Measurements from ENCODE around the gene OAS2. TPM values are rescaled to one million over a fixed set of nuclear protein-coding genes. Genes with fewer than 3 reads are reported as not detected.

The OAS2 gene
- total RNA-seq, 2 donors from 2014 or later, result 11.9 to 21.2 TPM

DNA sequence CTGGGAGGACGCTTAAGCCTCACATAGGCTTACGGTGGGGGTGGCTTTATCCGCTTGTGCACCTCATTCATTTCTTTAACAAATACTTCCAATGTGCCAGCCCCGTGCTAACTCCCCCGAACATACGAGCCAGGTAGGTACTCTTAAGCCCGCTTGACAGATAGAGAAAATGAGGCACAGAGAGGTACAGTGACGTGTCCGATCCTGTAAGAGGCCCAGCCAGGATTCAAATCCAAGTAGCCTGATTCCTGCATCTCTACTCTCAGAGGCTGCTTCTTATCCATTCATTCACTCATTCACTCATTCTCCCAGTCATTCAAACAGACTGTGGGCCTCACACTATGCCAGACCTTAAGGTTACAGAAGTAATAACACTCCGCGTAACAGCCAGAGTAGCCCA, 39.6 kb upstream of the OAS2 start:
- H3K27ac ChIP-seq, result peak overlapping the region; percentile 53 to 59
- H3K27me3 ChIP-seq (replicated peaks; ENCODE audit: insufficient read depth), result no peaks in the 10 kb centered on the region
- ATAC-seq (ENCODE audit: insufficient number of reproducible peaks, low FRiP score, low read depth) (no peak), DNase-seq (ENCODE audit: low spot score) (no peak)
- no peaks in the 10 kb centered on the region for H3K36me3 ChIP-seq
- no peaks in the 10 kb centered on the region for H3K9me3 ChIP-seq
- peaks cover 4 to 17% of the 10 kb centered on the region in 2 donors for H3K4me1 ChIP-seq (ENCODE audit: control insufficient read depth in 1 of 2, low read depth in 2 of 2)
- H3K4me3 ChIP-seq, result peak overlapping the region; percentile 85
- TF ChIP-seq, protein P1, sequence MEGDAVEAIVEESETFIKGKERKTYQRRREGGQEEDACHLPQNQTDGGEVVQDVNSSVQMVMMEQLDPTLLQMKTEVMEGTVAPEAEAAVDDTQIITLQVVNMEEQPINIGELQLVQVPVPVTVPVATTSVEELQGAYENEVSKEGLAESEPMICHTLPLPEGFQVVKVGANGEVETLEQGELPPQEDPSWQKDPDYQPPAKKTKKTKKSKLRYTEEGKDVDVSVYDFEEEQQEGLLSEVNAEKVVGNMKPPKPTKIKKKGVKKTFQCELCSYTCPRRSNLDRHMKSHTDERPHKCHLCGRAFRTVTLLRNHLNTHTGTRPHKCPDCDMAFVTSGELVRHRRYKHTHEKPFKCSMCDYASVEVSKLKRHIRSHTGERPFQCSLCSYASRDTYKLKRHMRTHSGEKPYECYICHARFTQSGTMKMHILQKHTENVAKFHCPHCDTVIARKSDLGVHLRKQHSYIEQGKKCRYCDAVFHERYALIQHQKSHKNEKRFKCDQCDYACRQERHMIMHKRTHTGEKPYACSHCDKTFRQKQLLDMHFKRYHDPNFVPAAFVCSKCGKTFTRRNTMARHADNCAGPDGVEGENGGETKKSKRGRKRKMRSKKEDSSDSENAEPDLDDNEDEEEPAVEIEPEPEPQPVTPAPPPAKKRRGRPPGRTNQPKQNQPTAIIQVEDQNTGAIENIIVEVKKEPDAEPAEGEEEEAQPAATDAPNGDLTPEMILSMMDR (IDR thresholded peaks at IDR 0.05), result no peak

DNA sequence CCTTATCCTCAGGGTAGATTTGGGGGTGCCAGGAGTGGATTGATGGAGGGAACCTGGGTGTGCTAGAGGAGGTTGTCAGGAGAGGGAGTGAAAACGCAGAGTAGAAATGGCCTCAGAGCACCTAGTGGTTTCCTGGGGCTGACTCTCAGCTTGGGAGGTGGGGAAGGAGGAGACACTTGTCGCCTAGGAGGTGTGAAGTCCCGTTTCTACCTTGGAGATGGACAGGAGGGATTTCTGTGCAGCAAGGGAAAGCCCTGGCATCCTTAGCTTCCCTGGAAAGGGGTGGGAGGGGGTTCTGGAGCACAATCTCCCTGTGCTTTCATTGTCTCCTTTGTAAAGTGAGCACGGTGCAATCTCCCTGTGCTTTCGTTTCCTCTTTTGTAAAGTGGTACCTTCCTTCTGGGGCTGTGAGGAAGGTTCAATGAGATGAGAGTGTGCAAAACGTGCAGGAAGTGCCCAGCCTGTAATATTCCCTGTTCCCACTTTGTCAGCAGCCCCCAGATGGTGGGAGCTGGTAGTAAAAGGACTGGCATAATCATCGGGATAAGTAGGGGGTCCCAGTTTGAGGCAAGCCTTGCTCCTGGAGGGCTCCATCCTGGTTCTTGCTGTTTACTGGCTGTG, 38.4 kb upstream of the OAS2 start:
- Histone ChIP-seq H3K4me3 (peak overlapping the region; percentile 85), H3K36me3 (peaks cover 5% of the 10 kb centered on the region), H3K9me3 (no peaks in the 10 kb centered on the region), H3K27me3 (replicated peaks; ENCODE audit: insufficient read depth) (no peaks in the 10 kb centered on the region), H3K27ac (no peak overlapping the region), H3K4me1 (ENCODE audit: control insufficient read depth in 1 of 2, low read depth in 2 of 2) (peaks cover 4 to 17% of the 10 kb centered on the region in 2 donors)
- DNase-seq (ENCODE audit: low spot score) (no peak), ATAC-seq (ENCODE audit: insufficient number of reproducible peaks, low FRiP score, low read depth) (no peak)
- TF ChIP-seq, protein P1 (IDR thresholded peaks at IDR 0.05), result no peak

DNA sequence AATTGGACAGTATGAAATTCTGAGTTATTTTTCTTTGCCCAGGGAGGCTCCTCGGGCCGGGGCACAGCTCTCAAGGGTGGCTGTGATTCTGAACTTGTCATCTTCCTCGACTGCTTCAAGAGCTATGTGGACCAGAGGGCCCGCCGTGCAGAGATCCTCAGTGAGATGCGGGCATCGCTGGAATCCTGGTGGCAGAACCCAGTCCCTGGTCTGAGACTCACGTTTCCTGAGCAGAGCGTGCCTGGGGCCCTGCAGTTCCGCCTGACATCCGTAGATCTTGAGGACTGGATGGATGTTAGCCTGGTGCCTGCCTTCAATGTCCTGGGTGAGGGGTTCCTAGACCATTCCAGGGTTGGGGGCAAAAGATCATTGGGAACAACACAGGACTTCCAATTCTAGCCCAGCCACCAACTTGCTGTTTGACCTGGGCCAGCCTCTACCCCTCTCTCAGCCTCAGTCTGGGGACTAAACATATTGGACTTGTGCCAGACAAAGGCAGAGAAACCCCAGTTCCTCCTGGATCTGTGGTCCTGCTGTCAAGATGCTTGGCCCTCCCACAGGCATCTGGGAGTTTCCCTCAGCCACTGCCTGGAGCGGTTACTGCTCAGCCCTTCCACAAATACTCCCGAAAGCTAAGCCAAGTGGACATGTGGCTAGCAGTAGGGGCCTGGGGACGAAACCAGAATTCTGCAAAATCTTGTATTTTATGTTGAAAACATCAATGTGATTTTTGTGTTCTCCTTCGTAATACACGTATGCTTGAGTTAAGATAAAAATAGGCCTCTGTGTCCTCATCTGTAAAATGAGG, 36.6 kb upstream of the OAS2 start:
- no peak for DNase-seq (ENCODE audit: low spot score)
- Histone ChIP-seq H3K27me3 (replicated peaks; ENCODE audit: insufficient read depth) (no peaks in the 10 kb centered on the region), H3K27ac (no peak overlapping the region), H3K36me3 (peaks cover 6% of the 10 kb centered on the region), H3K4me1 (ENCODE audit: control insufficient read depth in 1 of 2, low read depth in 2 of 2) (peaks cover 4 to 17% of the 10 kb centered on the region in 2 donors), H3K4me3 (no peak overlapping the region), H3K9me3 (no peaks in the 10 kb centered on the region)
- ATAC-seq (ENCODE audit: insufficient number of reproducible peaks, low FRiP score, low read depth), result no peak
- TF ChIP-seq, protein P1 (IDR thresholded peaks at IDR 0.05), result no peak

DNA sequence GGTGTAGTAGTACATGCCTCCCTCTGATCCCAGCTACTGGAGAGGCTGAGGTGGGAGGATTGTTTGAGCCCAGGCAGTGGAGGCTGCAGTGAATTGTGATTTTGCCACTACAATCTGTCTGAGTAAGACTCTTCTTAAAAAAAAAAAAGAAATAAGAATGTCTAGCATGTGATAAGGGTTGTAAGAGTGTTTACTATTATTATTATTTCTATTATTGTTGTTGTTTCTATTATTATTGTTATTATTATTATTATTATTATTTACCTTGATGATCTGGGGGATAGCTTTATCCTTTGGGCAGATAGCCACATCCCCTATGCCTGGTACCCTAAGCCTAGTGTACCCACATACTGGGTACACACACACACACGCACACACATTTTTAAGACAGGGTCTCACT, 35.7 kb upstream of the OAS2 start:
- Histone ChIP-seq H3K27ac (no peak overlapping the region), H3K4me3 (no peak overlapping the region), H3K9me3 (no peaks in the 10 kb centered on the region), H3K36me3 (peaks cover 9% of the 10 kb centered on the region), H3K4me1 (ENCODE audit: control insufficient read depth in 1 of 2, low read depth in 2 of 2) (peaks cover 4 to 17% of the 10 kb centered on the region in 2 donors), H3K27me3 (replicated peaks; ENCODE audit: insufficient read depth) (no peaks in the 10 kb centered on the region)
- TF ChIP-seq, protein P1 (IDR thresholded peaks at IDR 0.05), result no peak
- DNase-seq (ENCODE audit: low spot score) (no peak), ATAC-seq (ENCODE audit: insufficient number of reproducible peaks, low FRiP score, low read depth) (no peak)

DNA sequence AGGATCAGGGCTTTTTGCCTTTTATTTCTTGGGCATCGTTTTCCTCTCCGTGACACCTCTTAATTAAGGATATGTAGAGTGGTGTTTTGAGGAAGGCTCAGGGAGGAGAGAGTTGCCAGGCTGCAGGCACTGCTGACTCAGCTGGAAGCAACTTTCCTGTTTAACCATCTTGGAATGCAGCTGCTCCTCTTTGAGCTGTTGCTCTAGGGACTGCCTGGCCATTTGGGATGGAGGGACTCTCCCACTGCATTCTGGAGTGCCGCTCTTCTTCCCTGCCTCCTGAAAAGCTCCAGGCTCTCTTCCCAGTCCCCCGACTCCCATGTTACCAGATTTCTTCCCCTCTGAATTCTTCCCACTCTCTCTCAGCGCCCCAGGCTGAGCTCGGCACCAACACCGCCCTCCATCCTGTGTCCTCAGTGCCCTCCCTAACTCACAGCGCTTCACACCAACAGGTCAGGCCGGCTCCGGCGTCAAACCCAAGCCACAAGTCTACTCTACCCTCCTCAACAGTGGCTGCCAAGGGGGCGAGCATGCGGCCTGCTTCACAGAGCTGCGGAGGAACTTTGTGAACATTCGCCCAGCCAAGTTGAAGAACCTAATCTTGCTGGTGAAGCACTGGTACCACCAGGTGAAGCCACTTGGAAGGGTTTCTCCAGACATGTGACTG, 34.2 kb upstream of the OAS2 start:
- ATAC-seq (ENCODE audit: insufficient number of reproducible peaks, low FRiP score, low read depth) (no peak), DNase-seq (ENCODE audit: low spot score) (no peak)
- Histone ChIP-seq H3K36me3 (peaks cover 9% of the 10 kb centered on the region), H3K27me3 (replicated peaks; ENCODE audit: insufficient read depth) (no peaks in the 10 kb centered on the region), H3K4me3 (no peak overlapping the region), H3K4me1 (ENCODE audit: control insufficient read depth in 1 of 2, low read depth in 2 of 2) (peaks cover under 1 to 12% of the 10 kb centered on the region in 2 donors), H3K27ac (no peak overlapping the region), H3K9me3 (no peaks in the 10 kb centered on the region)
- TF ChIP-seq, protein P1 (IDR thresholded peaks at IDR 0.05), result no peak

Measured in thoracic aorta (tissue), 2 donors.